Fibroblast of skin of left biceps (primary cell): ENCODE measurements around the gene KIFAP3.
"Not testable (repeated sequence)": the region's sequence is repeated elsewhere in the genome, so short reads cannot be mapped to it uniquely, and the experiment has no call there.

Experiments
- DNase-seq, 2 experiments: peaks; one replicate each; pipeline ENCODE4 v3.0.0-alpha.2; 2013; ENCODE audit warnings: low read depth in 2 of 2

The KIFAP3 gene

DNA sequence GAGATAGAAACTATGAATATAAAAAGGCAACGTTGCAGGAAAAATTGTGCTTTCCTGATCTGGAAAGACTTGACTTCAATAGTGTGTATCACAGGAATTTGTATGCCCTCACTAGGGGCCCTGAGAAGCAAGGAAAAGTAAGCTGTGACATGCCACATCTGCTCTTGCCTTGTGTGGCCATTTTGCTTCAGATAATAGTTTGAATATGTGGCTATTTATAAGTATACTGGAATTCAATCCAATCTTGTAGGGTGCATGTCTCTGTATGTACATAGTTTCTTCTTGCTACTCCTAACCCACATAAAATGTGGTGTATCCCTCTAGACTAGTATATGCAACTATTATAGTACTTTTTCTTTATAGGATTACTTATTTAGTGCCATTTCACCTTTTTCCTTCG is 149.7 kb downstream of the KIFAP3 start:
- no peak for DNase-seq

DNA sequence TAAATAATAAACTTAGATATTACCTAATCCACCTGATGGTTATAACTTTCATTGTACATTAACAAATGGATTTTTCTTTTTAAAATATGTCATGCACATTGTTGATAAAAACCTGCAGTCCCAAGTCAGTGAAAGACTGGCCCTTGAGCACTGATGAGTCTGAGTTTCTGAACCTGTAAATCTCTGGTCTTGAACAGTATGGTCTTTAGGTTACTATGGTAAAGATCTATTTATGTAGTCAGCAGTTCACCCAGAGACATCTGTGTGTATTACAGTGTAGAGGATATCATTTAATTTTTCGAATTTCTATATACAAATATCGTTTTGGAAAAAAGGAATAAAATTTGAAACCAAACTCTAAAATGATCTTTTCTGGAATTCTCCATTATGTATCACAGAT is 150.4 kb downstream of the KIFAP3 start:
- no peak for DNase-seq

DNA sequence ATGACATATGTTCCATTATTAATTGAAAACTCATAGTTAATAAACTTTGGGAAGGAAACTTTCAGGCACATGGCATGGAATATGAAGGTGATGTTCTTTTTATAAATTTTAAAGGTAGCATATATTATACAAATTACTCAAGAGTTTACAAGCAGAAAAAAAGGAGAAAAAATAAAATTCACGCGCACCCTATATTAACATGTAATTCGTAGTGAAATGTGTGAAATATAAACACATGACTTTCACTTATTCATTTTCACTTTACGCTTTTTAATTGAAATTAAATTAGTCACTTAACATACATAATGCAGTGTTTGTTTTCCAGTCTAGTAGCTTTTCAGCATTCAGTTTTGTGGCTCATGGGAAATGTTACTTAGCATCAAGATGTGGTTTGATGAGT is 153.4 kb downstream of the KIFAP3 start:
- DNase-seq: no peak

DNA sequence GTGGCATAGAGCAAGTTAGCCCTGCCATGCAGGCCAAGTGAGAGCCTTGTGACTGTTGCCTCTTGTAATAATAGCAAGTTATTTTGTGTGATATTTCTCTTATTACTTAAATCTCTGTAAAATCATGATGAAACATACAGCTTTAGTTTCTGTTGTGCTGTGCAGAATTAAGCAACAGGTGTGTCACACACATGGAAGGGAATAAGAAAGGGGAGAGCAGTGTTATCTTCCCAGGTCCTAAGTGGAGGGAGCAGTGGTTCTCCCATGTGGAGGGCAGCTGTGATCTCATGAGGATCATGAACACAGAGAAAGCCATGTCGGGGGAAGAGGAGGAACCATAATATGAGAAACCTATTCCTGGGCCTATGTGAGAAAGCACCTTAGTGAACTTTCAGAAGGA is 155.6 kb downstream of the KIFAP3 start:
- no peak for DNase-seq

DNA sequence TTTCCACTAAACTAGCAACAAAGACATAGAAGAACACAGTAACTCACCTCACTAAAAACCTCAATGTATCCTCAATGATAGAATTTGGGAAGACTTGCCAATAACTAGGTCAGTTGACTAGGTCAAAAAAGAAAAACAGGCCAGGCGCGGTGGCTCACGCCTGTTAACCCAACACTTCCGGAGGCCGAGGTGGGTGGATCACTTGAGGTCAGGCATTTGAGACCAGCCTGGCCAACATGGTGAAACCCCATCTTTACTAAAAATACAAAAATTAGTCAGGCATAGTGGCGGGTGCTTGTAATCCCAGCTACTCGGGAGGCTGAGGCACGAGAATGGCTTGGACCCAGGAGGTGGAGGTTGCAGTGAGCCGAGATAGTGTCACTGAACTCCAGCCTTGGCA is 156.3 kb downstream of the KIFAP3 start:
- DNase-seq: not testable (repeated sequence)

DNA sequence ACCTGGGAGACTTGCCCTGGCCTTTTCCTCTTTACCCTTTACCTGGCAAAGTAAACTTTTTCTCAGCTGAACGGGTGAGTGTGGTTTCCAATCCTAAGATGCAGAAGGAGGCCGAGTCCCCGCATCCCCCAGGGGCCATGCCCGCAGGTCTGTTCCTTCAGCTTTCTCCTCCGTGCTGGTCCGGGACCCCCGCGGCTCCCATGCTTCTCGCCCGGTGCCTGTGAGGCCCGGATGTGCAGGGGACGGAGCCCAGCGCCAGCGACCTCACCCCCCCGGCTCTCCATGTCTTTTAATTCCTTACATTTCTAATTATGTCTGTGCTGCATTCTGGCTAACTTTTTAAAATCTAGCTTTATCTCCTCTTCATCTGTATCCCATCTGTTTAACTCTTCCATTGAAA is 159.3 kb downstream of the KIFAP3 start:
- no peak for DNase-seq

DNA sequence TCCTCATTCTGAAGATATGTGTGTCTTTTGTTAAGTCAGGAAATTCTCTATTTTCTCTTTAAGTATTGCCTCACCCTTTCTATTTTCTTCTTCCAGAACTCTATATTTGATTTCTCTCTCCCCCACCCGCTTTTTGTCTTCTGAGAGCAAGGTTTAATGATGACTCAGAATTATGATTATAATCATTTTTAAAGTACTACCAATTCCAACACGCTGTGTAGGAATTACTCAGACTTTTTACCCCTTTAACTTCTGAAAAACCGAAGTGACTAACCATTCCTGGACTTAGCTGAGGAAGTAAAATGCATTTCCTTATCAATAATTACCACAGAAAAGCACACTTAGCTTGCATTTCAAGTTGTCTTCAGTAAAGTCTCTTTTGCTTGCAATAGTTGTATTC is 160.0 kb downstream of the KIFAP3 start:
- peak; percentile 32 to 33 for DNase-seq

DNA sequence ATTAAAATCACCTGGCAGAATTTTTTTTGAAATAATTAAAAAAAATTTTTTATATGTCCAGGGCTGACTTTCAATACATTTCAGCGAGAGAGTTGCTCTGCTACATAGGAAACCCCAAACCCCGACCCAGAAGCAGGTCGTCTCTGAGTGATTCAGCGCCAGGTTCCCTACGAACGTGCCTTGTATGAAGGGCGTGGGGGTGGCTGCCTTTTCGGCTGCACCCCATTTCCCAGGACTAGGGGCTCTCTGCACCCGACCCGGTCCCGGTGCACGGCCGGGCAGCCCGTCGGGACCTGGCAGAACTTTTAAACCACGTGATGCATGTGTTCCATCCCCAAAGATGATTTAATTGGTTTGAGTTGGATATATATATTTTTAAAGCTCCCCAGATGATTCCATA is 165.0 kb downstream of the KIFAP3 start:
- no peak for DNase-seq

DNA sequence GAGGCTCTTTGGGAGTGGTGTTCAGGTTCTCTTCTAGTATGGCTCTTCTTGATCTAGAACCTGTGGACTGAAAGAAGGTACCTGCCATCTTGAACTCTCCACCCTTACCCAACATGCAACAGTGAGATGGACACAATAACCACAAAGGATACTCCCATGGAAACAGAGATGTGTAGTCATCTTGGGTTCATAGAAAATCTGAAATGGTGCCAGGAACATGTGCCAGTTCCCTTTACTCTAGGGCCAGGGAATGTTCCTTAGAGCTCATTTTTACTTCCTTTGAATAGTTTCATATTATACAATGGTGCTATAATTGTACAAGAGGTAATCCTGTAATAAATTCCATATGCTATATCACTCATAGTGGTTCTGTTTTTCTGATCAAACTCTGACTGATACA is 167.6 kb downstream of the KIFAP3 start:
- DNase-seq: no peak

DNA sequence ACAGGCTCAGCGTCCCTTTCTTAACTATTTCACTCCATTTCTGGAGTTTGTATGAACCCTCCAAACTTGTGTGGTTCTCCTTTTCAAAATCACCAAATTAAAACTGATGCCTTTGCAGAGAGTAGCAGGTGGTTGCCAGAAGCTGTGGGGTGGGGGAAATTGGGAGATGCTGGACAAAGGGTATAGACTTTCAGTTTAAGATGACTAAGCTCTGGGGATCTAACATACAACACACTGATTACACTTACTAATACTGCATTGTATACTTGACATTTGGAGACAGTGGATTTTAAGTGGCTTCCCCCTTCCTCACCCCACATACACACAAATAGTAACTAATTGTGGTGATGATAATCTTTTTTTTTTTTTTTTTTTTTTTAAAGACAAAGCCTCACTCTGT is 169.7 kb downstream of the KIFAP3 start:
- DNase-seq: no peak

DNA sequence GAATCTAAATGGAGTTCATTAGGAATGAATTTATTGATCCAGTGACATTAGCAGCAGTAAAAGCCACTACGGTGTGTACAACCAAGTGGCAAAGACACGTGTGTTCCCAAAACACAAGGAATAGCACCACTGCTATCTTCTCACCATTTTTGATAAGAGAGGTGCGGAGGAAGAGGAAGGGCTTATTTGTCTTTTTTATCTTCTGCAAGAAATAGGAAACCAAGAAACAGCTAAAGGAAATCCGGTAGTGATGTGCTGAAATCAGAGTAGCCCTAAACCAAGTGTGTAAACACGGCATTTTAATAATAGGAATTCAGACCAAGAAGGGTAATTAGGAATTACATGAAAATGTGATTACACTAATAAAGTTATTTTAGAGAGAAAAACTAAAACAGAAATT is 171.7 kb downstream of the KIFAP3 start:
- no peak for DNase-seq

DNA sequence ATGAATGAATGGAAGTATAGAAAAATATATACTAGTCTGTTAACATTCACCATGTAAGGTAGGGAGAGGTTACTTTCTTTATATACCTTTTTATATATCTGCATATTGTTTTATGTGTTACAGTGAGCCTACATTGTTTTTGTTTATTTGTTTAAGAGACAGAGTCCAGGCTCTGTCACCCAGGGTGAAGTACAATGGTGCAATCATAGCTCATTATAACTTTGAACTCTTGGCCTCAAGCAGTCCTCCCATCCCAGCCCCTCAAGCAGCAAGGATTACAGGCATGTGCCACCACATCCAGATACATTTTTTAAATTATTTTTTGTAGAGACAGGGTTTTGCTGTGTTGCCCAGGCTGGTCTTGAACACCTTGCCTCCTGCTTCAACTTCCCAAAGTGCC is 173.4 kb downstream of the KIFAP3 start:
- DNase-seq: no peak

DNA sequence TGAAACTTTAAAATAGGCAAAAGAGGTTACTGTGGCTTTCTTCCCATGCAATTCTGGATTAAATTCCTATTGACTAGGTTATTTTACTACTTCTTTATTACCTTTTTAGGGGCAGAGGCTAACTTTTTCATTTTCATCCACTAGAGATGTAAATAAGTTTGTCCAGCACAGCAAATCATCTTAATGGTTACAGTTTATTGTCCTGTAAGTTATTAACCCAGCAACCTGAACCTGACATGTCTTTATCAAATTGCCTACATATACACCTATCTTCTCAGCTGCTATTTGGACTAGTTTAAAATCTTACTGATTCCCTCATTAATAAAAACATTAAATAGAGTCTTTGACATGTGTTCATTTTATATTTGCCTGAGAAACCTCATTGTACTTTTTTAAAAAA is 173.9 kb downstream of the KIFAP3 start:
- DNase-seq: no peak

DNA sequence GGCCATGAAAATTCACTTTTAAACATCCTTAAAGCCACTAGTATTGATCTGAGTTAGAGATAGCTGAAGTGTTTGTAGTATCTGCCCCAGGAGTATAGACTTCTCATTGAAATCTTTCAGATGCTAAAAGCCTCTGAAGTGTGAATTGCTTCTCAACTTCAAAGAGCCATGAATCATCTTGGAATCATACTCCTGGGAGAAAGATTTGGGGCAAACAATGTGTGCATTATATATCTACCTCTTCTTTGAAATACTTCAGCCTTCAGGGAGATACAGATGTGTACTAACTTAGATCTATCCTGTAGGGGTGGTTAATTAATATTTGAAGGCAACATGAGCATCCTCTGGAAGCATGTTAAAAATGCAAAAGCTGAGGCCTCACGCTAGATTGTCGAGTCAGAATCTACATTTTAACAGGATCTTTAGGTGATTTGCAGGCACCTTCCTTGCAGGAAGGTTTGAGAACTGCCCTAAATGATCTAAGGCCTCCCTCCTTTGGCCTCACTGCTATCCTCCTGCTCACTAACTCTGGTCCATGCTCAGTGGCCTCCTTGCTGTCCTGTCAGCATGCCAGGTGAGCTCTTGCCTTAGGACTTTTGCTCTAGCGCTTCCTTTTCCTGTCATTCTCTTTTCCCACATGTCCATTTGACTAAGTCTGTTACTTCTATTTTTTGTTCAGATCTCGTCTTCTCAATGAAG is 174.8 kb downstream of the KIFAP3 start:
- DNase-seq: no peak

DNA sequence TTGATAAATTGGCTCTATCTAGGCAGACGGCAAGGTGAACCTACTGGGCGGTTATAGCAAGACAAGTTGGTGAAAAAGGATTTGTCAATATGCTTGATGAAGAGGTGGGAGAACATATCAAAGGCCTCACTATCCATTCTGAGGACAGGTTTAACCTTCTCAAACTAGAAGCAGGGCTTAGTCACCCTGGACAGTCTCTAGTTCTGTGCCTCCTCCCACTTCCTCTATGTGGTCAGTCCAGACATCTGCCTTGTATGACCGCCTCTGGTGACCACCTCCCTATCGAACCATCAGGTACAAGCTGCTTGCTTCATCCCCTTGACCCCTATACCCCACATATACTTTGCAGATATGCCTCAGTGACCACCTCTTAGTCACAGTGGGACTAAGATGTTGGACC is 178.5 kb downstream of the KIFAP3 start:
- DNase-seq: no peak

DNA sequence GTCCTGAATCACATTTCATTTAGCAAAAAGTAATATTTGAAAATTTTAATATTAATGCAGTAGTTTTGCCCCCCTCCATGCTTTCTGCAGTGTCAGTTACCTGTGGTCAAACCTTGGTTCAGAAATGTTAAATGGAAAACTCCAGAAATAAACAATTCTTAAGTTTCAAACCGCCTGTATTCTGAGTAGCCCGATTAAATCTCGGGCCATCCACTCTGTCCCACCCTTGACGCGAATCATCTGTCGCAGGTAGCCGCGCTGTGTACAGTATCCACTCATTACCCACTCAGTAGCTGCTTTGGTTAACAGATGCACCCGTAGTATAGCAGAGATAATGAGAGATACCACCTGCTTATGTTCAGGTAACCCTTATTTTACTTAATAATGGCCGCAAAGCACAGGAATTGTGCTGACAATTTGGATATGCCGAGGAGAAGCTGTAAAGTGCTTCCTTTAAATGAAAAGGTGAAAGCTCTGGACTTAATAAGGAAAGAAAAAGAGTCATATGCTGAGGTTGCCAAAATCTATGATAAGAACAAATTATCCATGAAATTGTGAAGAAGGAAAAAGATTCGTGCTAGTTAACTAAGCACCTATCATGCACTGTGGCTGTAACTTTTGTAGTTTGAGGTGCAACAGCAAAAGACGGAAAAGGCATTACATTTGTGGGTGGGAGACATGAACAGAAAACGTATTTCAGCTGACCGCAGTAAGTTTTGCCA is 179.9 kb downstream of the KIFAP3 start:
- no peak for DNase-seq

DNA sequence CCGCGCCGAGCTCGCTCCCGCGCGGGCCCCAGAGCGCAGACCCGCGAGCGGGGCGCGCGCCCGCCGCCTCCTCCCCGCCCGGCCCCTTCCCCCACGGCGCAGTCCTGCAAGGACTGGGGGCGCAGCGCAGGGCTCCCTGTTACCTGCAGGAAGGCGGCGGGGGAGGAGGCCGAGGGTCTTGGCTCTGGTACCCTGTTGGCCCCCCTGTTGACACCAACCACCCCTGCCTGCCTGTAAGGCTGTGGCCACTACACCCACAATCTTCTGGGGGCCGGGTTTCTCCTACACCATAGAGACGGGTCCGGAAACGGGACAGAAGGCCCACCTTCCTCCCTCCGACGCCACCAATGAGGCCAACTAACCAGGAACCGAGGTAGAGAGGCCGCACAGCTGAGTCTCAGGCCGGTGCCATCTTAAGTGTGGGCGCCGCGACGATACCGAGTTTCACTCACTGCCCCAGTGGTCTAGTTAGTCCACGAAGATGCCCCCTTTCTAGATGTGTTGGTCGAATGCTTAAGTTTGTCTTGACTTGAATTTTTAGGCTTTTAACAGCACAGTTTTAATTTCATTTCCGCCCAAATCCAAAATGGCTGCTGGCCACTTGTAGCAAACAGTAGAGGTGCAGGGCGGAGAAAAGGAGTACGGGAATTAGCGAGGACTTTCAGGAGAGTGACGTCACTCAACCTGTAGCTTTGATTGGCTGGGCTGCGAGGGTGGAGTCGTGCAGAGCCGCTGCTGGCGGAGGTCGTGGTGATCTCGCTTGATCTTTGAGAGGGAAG is 180.7 kb downstream of the KIFAP3 start, which contains the start of gene SCYL3:
TSS of gene SCYL3 (minus strand) at position 252 of the 779 bp plus-strand sequence. CDS start 5,056 bp downstream, outside the sequence.
- peak; percentile 94 to 95 for DNase-seq

DNA sequence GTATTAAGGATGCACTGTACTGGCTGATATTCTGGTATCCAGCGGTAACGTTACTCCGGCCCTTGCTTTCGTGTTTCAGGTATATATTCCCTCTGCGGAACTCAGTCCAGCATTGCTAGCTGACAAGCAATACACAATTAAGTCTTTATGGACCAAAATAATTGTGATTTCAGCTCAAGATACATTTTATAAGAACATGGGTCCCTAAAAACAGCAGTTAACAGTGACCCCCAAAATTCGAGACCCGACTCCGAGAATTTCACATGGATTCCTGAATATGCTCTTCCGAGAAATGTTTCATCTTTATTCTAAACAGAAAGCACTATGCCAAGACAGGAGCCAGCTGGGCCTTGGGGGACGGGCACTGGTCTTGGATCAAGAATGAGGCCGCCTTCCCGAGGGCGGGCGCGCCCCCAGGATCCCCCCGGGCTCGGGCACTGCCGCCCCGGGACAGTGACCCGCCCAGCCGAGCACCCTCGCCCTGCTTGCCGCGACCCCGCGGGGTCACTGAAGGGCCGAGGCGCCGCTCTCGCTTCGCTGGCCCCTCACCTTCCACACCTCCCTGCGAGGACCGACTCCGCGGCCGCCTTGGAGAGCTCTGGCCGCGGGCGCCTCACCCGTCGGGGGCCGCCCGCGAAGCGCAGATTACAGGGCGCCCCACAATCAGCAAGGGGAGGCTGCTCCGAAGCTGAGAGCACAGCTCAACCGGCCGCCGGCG is 181.4 kb downstream of the KIFAP3 start:
- DNase-seq: no peak

DNA sequence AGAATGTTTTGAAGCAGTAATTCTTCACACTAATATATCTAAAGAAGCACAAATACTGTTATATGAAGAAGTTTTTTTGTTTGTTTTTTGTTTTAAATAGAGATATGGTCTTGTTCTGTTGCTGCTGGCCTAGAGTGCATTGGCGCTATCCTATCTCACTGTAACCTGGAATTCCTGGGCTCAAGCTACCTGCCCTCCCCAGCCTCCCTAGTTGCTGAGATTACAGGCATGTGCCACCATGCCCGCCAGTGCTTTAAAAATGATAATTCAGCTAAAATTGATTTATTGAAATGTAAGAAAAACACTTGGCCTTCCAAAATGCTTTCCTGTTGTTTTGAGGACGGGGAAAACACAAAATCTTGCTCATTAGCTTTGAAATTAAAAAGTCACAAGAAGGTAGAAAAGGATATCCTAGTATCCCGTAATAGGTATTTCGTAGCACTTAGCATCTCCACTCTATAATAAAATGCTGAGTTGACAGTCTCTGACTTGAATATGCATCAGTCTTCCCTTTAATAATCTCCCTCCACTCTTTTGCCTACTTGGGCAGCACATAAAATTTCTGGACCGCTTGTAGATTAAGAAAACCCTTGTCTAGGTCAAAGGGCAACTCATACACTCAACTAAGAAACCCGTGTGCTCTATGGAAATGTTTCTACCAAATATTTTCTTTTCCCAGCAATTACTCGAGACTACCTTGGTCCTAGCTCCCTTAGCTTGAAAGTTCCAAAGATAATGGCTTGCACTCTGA is 182.1 kb downstream of the KIFAP3 start:
- DNase-seq: no peak

DNA sequence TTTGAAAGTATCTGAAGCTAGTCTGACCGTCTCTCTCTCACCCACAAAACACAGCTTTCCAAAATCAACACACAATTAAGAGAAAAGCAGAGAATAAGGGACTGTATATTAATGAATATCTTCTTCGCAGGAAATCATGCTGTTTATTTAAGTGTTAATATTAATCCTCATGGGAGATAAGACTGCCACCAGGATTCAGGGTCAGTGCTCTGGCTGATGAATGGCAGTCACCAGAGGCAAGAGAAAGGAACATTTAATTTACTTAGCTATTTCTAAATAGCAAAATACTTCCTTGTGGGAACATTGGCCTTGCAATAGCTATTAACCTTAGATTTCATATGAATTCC is 183.0 kb downstream of the KIFAP3 start:
- DNase-seq: no peak

DNA sequence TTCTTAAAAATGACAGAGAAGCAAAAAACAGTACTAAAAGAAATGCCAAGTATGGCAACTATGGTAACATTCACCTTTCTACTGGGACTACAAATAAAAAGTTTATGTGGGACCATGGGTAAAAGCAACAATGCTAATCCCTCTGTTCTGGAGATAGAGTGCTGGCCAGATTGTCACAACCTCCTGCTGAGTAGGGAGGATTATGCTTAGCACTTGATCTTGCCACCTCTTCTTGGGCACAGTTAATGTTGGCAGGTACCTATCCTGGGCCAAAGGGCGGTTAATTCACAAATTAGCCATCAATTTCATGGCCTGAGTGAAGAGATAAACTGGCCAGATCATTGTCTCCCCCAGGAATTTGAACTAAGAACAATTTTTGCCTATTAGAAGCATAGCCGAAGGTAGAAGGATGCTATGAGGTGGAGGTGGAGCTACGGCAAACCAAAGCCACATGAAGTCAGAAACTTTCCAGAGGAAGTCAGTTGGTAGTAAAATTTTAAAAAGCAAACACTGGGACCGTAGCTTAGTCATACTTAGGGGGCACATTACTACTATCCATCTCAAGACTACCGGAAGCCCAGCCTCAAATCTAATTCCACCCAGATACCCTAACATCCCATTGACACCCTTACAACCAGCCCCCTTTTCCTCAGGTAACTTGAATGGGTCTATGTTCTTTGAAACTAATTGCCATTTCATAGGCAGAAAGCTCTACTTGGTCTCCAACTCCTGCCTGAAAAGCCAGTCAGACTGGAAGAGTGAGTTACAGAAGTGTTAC is 183.5 kb downstream of the KIFAP3 start:
- no peak for DNase-seq
